OCI-M2 (cell line): ENCODE results near the gene BCL2.

ENCODE experiments used
- DNase-seq: peaks from one replicate; lab custom pipeline; 2025; ENCODE audit not compliant: unreplicated experiment; lab: John Stamatoyannopoulos, UW

Gene BCL2

GRCh38 chr18:63260380-63260754 lies 59.2 kb downstream of the BCL2 start:
- DNase-seq: no peak

- no peak for DNase-seq
Observed at GRCh38 chr18:63259567-63260379, 59.8 kb downstream of the BCL2 start.

DNA sequence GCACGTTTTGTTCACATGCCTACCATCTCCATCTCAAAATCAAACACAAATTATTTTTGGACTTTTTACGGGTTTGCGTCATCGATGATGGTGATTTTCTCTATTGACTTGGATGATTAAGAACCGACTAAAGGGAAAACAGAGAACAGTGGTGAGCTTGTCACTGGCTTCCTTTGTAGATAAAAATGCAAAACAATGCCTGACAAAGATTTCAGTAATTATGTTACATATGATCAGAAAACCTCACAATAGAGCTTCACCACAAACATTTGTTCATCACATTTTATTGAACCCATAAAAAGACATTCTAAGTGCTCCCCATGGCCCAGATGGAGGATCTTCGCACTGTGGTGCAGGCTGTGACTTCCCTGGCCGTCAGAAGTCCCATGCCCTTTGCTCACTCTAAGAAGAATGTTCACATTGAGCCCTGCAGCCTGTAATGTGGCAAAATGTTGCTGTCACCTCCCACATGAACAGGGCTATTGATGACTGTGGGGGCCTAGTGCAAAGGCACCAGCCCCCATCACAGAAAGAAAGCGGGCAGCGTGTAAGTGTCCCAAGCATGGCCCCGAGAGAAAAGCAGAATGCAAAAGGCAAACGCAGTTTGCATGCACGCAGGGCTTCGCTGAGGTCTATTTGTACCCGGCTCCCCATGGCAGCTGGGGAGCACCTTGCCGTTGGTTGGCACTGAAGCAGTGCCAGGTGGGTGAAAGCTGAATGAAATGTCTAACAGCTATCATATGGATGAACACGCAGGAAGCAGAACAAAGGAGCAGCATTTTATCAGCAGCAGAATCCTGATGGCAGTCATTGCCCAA lies 60.6 kb downstream of the BCL2 start:
- DNase-seq: no peak

DNA sequence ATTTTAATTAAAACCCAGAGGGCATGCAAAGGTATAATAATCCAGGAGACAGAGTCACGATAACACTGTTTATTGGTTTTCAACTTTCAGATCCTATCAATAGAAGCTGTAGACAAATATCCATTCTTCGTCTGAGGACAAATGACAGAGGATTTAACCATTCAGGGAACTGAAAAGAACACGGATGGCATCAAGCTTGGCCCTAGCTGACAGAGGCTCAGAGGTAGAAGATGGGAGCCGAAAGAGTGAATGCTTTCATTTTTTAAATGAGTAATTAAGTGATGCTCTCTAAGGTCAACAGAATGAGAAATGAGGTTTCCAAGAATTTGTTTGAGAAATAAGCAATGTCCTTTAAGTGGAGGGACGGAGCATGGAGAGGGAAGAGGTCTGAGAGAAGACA lies 62.1 kb downstream of the BCL2 start:
- no peak for DNase-seq

GRCh38 chr18:63255435-63255834 lies 64.1 kb downstream of the BCL2 start:
- no peak for DNase-seq

DNA sequence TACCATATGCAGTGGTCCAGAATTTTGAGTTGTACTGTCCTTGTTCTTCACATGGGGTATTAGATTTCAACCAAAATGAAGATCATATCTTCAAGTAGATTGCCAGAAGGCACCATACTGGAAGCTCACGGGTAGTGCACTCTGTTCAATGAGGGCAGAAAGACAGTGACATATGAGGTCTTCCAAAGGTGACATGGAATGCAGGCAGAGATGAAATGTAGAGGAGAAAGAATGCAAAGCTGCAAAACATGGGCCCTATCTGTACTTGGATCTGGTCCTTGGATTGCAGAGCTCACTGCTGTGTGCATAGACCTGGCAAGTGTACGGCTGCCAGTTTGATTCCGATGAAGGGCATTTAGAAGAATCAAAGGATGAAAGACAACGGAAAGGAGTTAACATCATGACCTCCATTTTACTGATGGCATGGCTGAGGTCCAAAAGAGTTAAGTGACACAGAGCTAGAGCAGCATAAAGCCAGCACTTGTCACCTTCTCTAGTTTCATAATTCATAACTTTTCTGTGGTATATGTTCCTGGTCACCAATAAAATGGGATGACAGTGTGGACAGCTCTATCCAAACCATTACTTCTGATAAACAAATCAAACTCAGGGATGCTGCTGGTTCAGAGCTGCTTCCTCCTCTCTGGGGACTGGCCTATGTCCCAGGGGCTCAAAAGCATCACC lies 64.7 kb downstream of the BCL2 start:
- DNase-seq: no peak

GRCh38 chr18:63253428-63254372 lies 65.9 kb downstream of the BCL2 start:
- no peak for DNase-seq

GRCh38 chr18:63253014-63253413 lies 66.6 kb downstream of the BCL2 start:
- no peak for DNase-seq

DNA sequence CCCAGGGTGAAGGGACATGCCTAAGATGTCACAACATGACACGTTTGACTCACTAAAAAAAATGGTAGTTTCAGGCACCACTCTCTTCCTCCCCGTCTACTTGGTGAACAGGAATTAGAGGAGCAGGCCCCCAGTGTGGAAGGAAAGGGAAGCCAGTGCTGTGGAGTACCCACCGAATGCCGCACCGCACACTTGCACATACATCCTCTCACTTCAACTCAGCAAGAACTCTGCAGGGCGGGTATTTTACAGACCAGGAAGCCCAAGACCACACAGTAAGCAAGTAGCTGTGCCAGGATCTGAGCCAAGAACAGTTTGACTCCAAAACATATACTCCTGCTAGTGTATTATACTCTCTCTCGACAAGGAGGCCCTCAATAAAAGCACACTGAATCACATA lies 69.8 kb downstream of the BCL2 start:
- no peak for DNase-seq

DNA sequence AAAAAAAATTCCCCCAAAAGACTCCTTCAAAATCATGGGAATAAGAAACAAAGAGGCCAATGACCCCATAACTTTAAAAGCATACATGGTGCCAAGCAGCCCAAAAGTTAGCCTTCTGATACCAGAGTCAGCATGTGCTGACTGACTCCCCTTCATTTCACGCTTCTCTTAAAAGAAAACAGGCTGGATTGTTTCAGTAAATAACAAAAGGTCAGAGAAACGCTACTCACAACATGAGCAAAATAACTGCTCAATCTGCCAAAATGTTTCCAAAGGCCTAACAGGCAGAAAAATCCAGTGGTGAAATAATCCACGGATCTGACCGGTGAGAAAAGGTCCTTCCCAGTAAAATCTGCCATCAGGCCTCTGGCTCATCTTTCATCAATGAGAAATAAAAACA lies 71.6 kb downstream of the BCL2 start:
- no peak for DNase-seq

DNA sequence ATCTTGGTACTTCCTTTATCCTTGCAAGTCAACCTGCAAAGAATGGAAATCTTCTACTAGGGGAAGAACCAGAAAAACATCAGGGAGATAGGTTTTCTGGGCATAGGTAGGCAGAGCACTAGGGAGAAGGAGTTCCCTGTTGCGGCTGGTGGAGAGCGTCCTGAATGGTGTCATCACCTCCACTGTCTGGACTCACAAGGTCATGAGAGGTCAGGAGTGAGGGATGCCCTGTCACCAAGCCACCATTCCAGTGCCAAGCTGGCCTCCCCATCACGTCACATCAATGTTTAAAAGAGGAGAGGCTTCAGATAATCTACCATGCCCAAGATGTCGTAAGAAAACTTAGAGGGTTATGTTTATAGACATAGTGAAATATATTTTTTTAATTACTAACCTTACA lies 72.1 kb downstream of the BCL2 start:
- DNase-seq: no peak

DNA sequence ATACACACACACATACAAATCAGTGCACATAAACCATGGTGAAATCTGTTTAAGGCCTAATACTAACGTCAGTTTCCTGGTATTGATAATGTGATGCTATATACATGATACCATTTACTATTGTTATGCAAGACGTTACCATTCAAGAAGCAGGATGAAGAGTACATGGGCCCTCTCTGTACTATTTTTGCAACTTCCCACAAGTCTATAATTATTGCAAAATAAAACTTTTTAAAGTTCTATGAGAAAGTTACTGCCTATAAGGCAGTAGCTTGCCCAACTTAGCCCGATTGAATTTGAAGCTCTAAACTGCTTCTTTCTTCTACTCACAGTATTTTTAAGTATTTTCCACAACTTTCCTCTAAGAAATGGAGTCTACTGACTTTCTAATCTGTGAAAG lies 74.0 kb downstream of the BCL2 start:
- DNase-seq: no peak

GRCh38 chr18:63244607-63245006 lies 75.0 kb downstream of the BCL2 start:
- DNase-seq: no peak

GRCh38 chr18:63241760-63242159 lies 77.8 kb downstream of the BCL2 start:
- DNase-seq: no peak

GRCh38 chr18:63241317-63241712 lies 78.3 kb downstream of the BCL2 start:
- DNase-seq: no peak

- no peak for DNase-seq
Observed at GRCh38 chr18:63240531-63241316, 78.8 kb downstream of the BCL2 start.

DNA sequence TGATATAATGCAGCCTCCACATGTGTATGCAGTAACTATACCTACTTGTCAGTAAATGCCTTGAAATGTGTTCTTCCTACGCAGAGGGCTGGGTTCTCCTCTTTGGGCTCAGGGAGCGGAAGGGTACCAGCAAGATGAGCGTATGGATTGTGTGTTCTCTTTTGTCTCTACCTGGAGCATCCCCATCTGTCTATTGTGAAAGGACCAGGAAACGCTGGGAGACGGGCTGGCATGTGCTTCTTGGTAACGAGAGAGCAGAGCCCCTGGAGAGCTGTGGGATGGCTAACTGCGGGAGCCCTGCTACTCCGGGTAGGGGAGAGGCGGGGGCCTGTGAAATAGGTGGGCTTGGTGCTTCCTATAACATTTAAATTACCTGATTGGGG lies 80.9 kb downstream of the BCL2 start:
- no peak for DNase-seq

DNA sequence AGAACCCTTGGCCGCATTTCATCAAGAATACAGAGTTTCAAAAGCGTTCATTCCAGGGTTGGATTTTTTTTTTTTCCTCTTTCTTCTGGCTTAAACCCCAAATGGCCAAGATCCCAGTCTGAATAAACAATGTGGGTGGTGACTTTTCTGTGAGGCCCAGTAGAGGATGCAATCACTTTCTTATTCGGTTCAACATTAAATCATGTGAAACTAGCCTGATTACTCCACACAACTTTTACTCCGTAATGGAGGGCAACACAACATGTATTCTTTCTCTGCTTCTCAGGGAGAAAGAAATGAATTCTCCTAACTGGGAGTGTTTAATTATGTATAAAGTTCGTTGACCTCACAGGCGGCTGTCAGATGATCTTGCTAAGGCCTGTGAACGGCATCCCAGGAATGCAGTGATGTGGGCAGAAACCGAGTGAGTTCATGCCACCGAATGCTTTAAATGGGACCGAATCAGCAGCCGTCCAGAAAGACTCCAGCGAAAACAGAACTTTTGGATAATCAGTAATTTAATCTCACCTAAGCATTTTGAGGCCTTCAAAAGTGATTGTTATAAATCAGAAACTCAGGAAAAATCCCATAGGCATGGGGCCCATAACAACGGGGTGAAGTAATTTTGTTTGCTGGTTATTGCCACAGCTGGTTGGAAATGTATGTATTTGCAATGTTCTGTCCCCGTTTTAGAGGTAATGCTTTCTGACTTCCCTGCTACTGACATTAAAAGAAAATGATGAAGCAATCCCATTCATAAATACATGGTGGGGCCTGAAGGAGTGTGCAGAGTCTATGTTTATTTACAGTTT lies 81.5 kb downstream of the BCL2 start:
- no peak for DNase-seq
